ENCODE measurements around the gene PLXNA4.

PLXNA4 gene

GRCh38 chr7:132434041-132434440, 142.2 kb downstream of the PLXNA4 start:
- no peak for FAIRE-seq
- no peak for DNase-seq (ENCODE audit: insufficient read length, low spot score)
- TF ChIP-seq POU2F2 (IDR thresholded peaks at IDR 0.05; ENCODE audit: low read depth, low read length) (no peak), POLR2AphosphoS5 (IDR thresholded peaks at IDR 0.05; ENCODE audit: low read depth, low read length) (no peak), TAF1 (IDR thresholded peaks at IDR 0.05; ENCODE audit: low read depth, low read length) (no peak), SPI1 (IDR thresholded peaks at IDR 0.05; ENCODE audit: low read depth, low read length) (no peak), PAX5 (IDR thresholded peaks at IDR 0.05; ENCODE audit: insufficient read depth, low read length, severe bottlenecking) (no peak), POLR2A (IDR thresholded peaks at IDR 0.05; ENCODE audit: low read depth, low read length) (no peak)

GRCh38 chr7:132433301-132433700, 143.0 kb downstream of the PLXNA4 start:
- no peak for DNase-seq (ENCODE audit: insufficient read length, low spot score)
- FAIRE-seq, result no peak

GRCh38 chr7:132430861-132431822, 145.1 kb downstream of the PLXNA4 start:
- DNase-seq (ENCODE audit: insufficient read length, low spot score), result no peak
- no peak for FAIRE-seq
- TF ChIP-seq POU2F2 (IDR thresholded peaks at IDR 0.05; ENCODE audit: low read depth, low read length), result no peak
- TF ChIP-seq PAX5 (IDR thresholded peaks at IDR 0.05; ENCODE audit: insufficient read depth, low read length, severe bottlenecking), result no peak
- no peak for TF ChIP-seq SPI1 (IDR thresholded peaks at IDR 0.05; ENCODE audit: low read depth, low read length)
- no peak for TF ChIP-seq POLR2A (IDR thresholded peaks at IDR 0.05; ENCODE audit: low read depth, low read length)
- no peak for TF ChIP-seq TAF1 (IDR thresholded peaks at IDR 0.05; ENCODE audit: low read depth, low read length)
- TF ChIP-seq POLR2AphosphoS5 (IDR thresholded peaks at IDR 0.05; ENCODE audit: low read depth, low read length), result no peak

More at GRCh38 chr7:132433301-132433700, 143.0 kb downstream of the PLXNA4 start:
- TF ChIP-seq POLR2A (IDR thresholded peaks at IDR 0.05; ENCODE audit: low read depth, low read length) (no peak), POU2F2 (IDR thresholded peaks at IDR 0.05; ENCODE audit: low read depth, low read length) (no peak), TAF1 (IDR thresholded peaks at IDR 0.05; ENCODE audit: low read depth, low read length) (no peak), POLR2AphosphoS5 (IDR thresholded peaks at IDR 0.05; ENCODE audit: low read depth, low read length) (no peak), PAX5 (IDR thresholded peaks at IDR 0.05; ENCODE audit: insufficient read depth, low read length, severe bottlenecking) (no peak), SPI1 (IDR thresholded peaks at IDR 0.05; ENCODE audit: low read depth, low read length) (no peak)

GRCh38 chr7:132430041-132430855, 146.0 kb downstream of the PLXNA4 start:
- TF ChIP-seq POLR2A (IDR thresholded peaks at IDR 0.05; ENCODE audit: low read depth, low read length) (no peak), SPI1 (IDR thresholded peaks at IDR 0.05; ENCODE audit: low read depth, low read length) (no peak), PAX5 (IDR thresholded peaks at IDR 0.05; ENCODE audit: insufficient read depth, low read length, severe bottlenecking) (no peak), POU2F2 (IDR thresholded peaks at IDR 0.05; ENCODE audit: low read depth, low read length) (no peak), TAF1 (IDR thresholded peaks at IDR 0.05; ENCODE audit: low read depth, low read length) (no peak), POLR2AphosphoS5 (IDR thresholded peaks at IDR 0.05; ENCODE audit: low read depth, low read length) (no peak)
- FAIRE-seq, result no peak
- DNase-seq (ENCODE audit: insufficient read length, low spot score), result no peak

- DNase-seq (ENCODE audit: insufficient read length, low spot score) (no peak), FAIRE-seq (no peak)
- no peak for TF ChIP-seq POLR2AphosphoS5 (IDR thresholded peaks at IDR 0.05; ENCODE audit: low read depth, low read length)
- TF ChIP-seq SPI1 (IDR thresholded peaks at IDR 0.05; ENCODE audit: low read depth, low read length), result no peak
- TF ChIP-seq TAF1 (IDR thresholded peaks at IDR 0.05; ENCODE audit: low read depth, low read length), result no peak
- no peak for TF ChIP-seq POU2F2 (IDR thresholded peaks at IDR 0.05; ENCODE audit: low read depth, low read length)
- TF ChIP-seq PAX5 (IDR thresholded peaks at IDR 0.05; ENCODE audit: insufficient read depth, low read length, severe bottlenecking), result no peak
- TF ChIP-seq POLR2A (IDR thresholded peaks at IDR 0.05; ENCODE audit: low read depth, low read length), result no peak
Observed at GRCh38 chr7:132429181-132429580, 147.1 kb downstream of the PLXNA4 start.

GRCh38 chr7:132428247-132428919, 147.9 kb downstream of the PLXNA4 start:
- TF ChIP-seq SPI1 (IDR thresholded peaks at IDR 0.05; ENCODE audit: low read depth, low read length) (no peak), PAX5 (IDR thresholded peaks at IDR 0.05; ENCODE audit: insufficient read depth, low read length, severe bottlenecking) (no peak), POU2F2 (IDR thresholded peaks at IDR 0.05; ENCODE audit: low read depth, low read length) (no peak), POLR2A (IDR thresholded peaks at IDR 0.05; ENCODE audit: low read depth, low read length) (no peak), POLR2AphosphoS5 (IDR thresholded peaks at IDR 0.05; ENCODE audit: low read depth, low read length) (no peak), TAF1 (IDR thresholded peaks at IDR 0.05; ENCODE audit: low read depth, low read length) (no peak)
- DNase-seq (ENCODE audit: insufficient read length, low spot score) (no peak), FAIRE-seq (no peak)

GRCh38 chr7:132425942-132426341, 150.3 kb downstream of the PLXNA4 start:
- FAIRE-seq (no peak), DNase-seq (ENCODE audit: insufficient read length, low spot score) (no peak)
- no peak for TF ChIP-seq TAF1 (IDR thresholded peaks at IDR 0.05; ENCODE audit: low read depth, low read length)

GRCh38 chr7:132424821-132425724, 151.2 kb downstream of the PLXNA4 start:
- TF ChIP-seq POLR2A (IDR thresholded peaks at IDR 0.05; ENCODE audit: low read depth, low read length), result no peak
- no peak for TF ChIP-seq SPI1 (IDR thresholded peaks at IDR 0.05; ENCODE audit: low read depth, low read length)
- TF ChIP-seq POLR2AphosphoS5 (IDR thresholded peaks at IDR 0.05; ENCODE audit: low read depth, low read length), result no peak
- TF ChIP-seq PAX5 (IDR thresholded peaks at IDR 0.05; ENCODE audit: insufficient read depth, low read length, severe bottlenecking), result no peak
- TF ChIP-seq TAF1 (IDR thresholded peaks at IDR 0.05; ENCODE audit: low read depth, low read length), result no peak
- DNase-seq (ENCODE audit: insufficient read length, low spot score) (no peak), FAIRE-seq (no peak)
